ENCODE results near the gene U2AF2. TPM values are rescaled to one million over a fixed set of nuclear protein-coding genes. Genes with fewer than 3 reads are reported as not detected.

U2AF2 gene
- total RNA-seq, 1 donor from 2014 or later: 75.1 TPM

GRCh38 chr19:55680339-55681130 lies 25.7 kb downstream of the U2AF2 start:
- DNase-seq: no peak
- intact Hi-C loops (cut with DNase I): no loop called here
- ATAC-seq (ENCODE audit: poor library complexity): no peak

DNA sequence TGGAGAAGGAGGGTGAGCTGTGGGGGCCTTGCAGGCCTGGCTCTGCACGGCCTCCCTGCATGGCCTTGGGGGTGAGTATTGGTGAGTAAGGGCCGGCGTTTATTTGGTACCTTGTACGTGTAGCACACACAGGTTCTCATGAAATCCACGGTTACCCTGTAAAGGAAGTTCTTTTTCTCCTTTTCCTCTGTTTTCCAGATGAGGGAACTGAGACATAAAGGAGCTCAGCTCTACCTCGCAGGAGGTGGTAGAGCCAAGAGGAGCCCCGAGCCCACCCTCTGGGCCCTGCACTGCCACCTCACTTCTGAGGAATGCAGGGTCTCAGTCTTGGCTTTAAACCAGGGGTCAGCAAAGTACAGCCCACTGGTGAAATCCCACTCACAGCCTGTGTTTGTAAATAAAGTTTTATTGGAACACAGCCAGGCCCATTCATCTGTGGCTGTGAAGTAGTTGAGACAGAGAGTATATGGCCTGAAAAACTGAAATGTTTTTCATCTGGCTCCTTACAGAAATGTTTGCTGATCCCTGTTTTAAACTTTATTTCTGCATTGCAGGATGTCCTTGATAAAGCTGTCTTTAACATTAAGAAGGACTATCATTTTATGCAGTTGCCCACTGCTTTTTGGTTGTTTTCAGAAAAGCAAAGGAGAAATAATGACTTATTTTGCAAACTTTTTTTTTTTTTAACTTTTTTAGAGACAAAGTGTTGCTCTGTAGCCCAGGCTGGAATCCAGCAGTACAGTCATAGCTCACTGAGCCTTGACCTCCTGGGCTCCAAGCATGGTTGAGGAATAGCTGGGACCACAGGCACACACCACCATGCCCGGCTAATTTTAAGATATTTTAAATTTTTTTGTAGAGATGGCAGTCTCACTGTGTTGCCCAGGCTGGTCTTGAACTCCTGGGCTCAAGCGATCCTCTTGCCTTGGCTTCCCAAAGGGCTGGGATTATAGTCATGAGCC lies 26.6 kb downstream of the U2AF2 start:
- DNase-seq (no peak), ATAC-seq (ENCODE audit: poor library complexity) (no peak)
- intact Hi-C loops (cut with DNase I): no loop called here

GRCh38 chr19:55683449-55684261 lies 28.8 kb downstream of the U2AF2 start:
- DNase-seq: no peak
- intact Hi-C loops (cut with DNase I): no loop called here
- no peak for ATAC-seq (ENCODE audit: poor library complexity)

DNA sequence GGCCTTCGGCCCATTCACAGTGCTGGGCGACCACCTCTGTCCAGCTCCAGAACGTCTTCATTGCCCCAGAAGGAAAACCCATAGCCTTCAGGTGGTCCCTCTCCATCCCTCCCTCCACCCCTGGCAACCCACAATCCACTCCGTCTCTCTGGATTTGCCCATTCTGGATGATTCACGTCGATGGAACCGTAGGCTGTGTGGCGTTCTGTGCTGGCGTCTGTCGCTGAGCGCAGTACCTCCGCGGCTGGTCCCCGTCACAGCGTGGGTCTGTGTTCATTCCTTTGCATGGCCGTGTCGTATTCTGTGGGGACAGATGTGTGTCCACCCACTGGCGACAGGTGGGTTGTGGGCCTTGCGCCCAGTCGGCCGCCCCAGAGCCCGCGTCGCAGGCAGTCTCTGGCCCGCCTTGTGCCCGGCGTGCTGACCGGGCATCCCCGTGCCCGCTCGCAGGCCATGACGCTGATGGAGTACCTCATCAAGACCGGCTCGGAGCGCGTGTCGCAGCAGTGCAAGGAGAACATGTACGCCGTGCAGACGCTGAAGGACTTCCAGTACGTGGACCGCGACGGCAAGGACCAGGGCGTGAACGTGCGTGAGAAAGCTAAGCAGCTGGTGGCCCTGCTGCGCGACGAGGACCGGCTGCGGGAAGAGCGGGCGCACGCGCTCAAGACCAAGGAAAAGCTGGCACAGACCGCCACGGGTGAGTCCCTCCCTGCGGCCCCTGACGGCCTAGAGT lies 30.3 kb downstream of the U2AF2 start:
- no peak for DNase-seq
- no peak for ATAC-seq (ENCODE audit: poor library complexity)
- intact Hi-C loops (cut with DNase I): no loop called here

- ATAC-seq (ENCODE audit: poor library complexity): no peak
- intact Hi-C loops (cut with DNase I): no loop called here
- no peak for DNase-seq
These were observed 30.9 kb downstream of the U2AF2 start for GRCh38 chr19:55685776-55686175.

DNA sequence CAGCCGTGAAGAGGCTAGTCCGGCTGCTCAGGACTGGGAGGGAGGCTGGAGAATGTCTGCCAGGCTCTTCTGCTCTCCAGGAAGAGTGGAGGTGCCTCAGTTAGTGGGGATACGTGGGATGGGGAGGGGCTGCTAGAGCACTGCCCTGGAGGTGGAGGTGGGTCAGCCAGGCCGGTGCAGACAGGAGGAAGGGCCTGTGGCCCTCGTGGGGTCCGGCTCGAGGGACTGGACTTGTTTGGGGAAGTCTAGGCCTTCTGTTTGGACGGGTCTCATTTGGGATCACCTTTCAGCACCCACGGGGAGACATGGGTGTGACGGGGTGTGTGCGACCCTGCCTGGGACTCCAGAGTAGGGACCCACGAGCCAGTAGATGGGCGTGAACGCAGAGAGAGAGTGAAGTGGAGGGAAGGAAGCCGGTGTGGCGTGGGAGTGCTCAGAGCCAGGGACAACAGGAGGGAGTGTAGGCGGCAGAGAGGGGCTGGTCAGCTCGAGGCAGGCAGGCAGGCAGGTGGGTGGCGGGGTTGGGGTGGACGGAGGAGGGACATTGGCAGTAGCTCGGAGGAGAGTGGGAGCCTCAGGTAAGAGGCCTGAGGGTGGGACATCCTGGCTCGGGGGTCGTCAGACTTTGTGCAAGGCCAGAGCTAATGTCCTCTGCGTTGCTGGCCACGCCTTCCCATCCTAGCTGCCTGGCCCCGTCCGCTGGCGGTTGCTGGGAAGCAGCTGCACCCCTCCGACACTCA lies 31.6 kb downstream of the U2AF2 start:
- DNase-seq: peak; percentile 32

DNA sequence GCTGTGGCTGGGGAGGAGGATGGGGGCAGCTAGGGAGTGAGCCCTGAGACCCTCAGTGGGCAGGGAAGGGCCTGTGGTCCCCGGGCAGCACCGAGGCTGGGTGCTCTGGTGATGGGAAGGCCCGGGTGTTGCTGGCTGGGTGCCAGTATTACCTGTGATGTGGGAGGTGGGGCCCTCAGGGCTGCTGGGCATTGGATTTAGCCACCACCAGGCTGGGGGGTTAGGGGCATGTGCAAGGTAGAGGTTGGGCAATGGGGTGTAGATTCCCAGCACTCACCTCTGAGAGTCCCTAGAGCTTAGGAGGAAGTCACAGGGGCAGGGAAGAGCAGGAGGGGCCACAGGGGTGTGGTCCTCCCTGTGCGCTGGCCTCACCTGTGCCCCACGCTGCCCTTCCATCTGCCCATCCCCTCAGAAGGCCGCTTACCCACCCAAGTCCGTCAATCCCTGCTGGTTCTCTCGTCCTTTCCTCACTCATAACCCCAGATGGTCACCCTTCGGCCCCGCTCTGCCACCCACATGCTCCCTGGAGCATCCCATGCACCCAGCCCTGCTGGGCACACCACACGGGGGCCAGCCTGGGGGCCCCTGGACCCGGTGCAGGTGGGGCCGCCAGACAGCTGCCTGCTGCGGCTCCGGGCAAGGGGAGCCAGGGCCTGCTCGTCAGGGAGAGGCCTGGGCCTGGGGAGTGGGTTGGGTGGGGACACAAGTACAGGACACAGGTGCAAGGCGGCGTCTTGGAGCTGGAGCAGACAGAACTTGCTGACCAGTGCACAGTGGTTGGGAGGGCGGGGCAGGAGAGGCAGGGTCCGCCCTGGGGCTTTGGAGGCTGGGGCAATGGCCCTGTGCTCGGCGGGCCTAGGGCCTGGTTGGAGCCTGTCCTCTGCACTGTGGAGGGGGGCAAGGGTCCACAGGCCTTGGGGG lies 32.7 kb downstream of the U2AF2 start:
- ATAC-seq (ENCODE audit: poor library complexity) (no peak), DNase-seq (peak; percentile 26)
- intact Hi-C loops (cut with DNase I): no loop called here

More for the DNA sequence above, 31.6 kb downstream of the U2AF2 start:
- intact Hi-C loops (cut with DNase I): no loop called here
- ATAC-seq (ENCODE audit: poor library complexity): no peak

DNA sequence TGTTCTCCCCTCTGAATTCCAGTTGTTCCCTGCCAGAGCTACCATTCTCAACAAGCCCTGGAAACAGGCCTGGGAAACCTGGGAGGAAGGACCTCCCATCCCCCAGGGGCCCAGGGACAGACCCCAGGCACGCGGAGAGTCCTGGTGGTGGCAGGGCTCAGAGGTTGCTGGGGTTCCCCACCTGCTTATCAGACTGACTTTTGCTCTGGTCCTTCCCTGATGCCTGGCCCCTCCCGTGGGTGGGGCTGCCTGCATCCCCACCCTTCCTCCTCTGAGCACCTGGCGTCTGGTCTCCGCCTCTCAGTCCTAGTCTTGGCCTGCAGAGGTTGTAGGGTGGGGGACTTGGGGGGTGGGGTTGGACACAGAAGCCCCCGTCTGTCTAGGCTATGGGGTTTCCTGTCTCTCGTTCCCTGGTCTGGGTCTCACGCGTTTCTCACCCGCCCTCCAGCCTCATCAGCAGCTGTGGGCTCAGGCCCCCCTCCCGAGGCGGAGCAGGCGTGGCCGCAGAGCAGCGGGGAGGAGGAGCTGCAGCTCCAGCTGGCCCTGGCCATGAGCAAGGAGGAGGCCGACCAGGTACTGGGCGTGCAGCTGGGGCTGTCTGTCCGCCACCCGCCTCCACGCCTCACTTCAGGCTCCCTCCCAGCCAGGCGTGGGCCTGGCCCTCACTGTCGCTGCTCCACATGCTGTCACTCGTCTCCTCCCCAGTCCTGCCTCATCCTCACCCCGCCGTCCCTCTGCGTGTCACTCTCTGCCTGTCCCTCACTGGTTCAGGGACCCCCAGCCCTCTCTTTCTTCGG lies 33.8 kb downstream of the U2AF2 start:
- intact Hi-C loops (cut with DNase I): no loop called here
- DNase-seq (peak; percentile 32), ATAC-seq (ENCODE audit: poor library complexity) (no peak)

DNA sequence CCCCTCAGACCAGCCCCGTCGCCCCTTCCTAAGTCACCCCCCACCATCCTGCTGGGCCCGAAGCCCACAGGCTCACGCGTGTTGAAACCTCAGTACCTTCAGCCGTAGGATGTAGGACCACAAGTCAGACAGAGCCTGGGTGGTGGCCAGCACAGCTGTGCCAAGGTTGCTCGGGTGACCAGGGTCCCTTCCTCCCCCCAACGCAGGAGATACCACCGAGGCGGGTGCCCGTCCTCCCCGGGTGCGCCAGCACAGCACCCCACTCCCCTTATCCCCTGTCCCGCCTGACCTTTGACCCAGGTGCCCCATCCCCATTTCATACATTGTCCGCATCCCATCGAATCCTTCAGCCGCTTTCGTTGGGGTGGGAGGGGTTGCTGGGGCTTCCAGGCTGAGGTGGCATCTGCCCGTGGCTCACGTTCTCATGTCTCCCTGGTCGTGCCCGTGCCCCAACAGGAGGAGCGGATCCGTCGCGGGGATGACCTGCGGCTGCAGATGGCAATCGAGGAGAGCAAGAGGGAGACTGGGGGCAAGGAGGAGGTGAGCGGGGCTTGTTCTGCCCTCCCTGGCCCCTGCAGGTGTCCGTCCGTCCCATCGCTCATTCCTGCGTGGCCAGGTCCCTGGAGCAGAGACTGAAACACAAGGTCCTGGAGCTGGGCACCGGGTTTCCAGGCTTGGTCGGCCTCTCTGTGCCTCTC lies 34.7 kb downstream of the U2AF2 start:
- DNase-seq: peak; percentile 34
- intact Hi-C loops (cut with DNase I): no loop called here
- no peak for ATAC-seq (ENCODE audit: poor library complexity)

DNA sequence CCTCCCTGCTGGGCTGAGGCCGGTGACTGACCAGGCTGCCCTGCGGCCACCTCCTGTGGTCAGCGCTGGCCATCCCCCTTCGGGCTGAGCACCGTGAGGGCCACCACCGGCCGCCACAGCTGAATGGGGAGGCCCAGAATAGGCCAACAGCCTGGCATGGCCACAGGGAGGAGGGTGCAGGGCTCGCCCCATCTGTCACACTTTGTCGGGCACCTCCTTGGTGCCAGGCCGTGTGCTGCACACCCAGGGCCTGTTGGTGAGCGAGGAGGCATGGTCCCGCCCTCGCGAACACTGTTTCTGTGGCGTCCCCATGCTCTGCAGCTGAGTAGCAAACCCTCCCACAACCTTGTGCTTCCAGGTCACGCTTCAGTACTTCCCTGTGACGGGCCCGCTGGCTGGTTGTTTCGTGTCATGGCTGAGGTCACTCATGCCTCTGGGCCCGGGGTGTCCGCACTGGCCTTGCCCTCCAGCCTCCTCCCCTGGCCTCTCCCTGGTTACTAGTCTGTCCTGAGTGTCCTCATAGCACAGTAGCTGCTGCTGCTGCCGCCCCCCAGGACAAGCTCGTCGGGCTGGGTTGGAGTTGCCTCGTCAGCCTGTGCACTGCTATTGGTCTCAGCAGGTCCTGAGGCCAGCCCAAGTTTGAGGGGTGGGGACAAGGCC lies 35.4 kb downstream of the U2AF2 start:
- ATAC-seq (ENCODE audit: poor library complexity) (no peak), DNase-seq (peak; percentile 34)
- intact Hi-C loops (cut with DNase I): no loop called here

- DNase-seq (peak; percentile 20), ATAC-seq (ENCODE audit: poor library complexity) (no peak)
- intact Hi-C loops (cut with DNase I): no loop called here
These were observed 36.1 kb downstream of the U2AF2 start for GRCh38 chr19:55690769-55691545.

DNA sequence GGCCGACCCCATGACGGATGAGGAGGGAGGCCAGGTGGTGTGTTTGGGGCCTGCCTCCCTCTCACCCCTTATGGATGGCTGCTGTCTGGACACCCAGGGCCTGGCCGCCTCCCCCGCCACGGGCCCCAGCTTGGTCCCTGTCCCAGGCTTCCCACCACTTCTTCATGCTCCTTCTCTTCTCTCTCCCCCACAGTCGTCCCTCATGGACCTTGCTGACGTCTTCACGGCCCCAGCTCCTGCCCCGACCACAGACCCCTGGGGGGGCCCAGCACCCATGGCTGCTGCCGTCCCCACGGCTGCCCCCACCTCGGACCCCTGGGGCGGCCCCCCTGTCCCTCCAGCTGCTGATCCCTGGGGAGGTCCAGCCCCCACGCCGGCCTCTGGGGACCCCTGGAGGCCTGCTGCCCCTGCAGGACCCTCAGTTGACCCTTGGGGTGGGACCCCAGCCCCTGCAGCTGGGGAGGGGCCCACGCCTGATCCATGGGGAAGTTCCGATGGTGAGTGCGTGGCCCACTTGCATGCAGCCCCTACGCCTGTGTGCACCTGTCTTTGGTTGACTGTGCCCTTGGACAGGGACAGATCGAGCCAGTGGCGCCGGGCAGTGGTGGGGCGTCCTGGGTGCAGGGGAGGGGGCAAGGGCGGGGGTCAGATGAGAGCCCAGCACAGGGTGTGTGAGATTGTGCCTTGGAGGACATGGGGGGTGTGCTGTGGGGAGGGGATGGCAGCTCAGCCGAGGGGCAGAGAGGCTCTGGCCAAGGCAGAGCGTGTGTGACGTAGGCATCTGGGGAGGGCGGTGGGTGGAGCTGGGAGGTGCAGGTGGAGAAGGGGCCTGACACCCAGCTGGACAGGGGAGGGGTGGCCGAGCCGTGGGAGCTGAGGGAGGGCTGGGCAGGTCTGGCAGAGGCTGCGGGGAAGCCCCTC lies 37.0 kb downstream of the U2AF2 start:
- intact Hi-C loops (cut with DNase I): no loop called here
- ATAC-seq (ENCODE audit: poor library complexity) (no peak), DNase-seq (peak; percentile 38)

GRCh38 chr19:55692681-55693081 lies 37.8 kb downstream of the U2AF2 start:
- ATAC-seq (ENCODE audit: poor library complexity) (no peak), DNase-seq (peak; percentile 35)
- intact Hi-C loops (cut with DNase I): no loop called here

Measured in Right ventricle myocardium superior (tissue), 1 donor.